Measurements from ENCODE around the gene RALBP1. TPM values are rescaled to one million over a fixed set of nuclear protein-coding genes. Genes with fewer than 3 reads are reported as not detected.
A peak's percentile ranks its signal among the peaks of the same experiment; 100 is the strongest.
"Not testable (repeated sequence)": the region's sequence is repeated elsewhere in the genome, so short reads cannot be mapped to it uniquely, and the experiment has no call there.

RALBP1 gene
- total RNA-seq, 1 donor from 2014 or later, result 44.5 TPM

- no peak overlapping the region for H3K27ac Mint-ChIP-seq
- no peak overlapping the region for H3K4me3 Mint-ChIP-seq
- H3K9me3 Mint-ChIP-seq, result peaks cover 6% of the 10 kb centered on the region
- H3K36me3 Mint-ChIP-seq, result peaks cover 37% of the 10 kb centered on the region
- no peaks in the 10 kb centered on the region for H3K27me3 Mint-ChIP-seq
- H3K4me1 Mint-ChIP-seq (ENCODE audit: unreplicated experiment), result no peaks in the 10 kb centered on the region
- no peak for DNase-seq (ENCODE audit: extremely low spot score, unreplicated experiment)
- no peak for TF ChIP-seq CTCF (conservative IDR thresholded peaks at IDR 0.05)
These were observed 8.2 kb downstream of the RALBP1 start for GRCh38 chr18:9483526-9483925.

DNA sequence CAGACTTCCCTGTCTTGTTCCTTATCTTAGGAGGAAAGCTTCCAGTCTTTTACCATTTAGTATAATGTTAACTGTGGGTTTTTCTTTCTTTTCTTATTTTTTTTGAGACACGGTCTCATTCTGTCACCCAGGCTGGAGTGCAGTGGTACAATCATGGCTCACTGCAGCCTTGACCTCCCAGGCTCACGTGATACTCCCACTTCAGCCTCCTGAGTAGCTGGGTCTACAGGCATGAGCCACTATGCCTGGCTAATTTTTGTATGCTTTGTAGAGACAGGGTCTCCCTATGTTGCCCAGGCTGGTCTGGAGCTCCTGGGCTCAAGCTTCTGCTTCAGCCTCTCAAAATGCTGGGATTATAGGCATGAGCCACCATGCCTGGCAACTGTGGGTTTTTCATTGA lies 9.5 kb downstream of the RALBP1 start:
- H3K27ac Mint-ChIP-seq; H3K27me3 Mint-ChIP-seq; H3K4me3 Mint-ChIP-seq; H3K4me1 Mint-ChIP-seq (ENCODE audit: unreplicated experiment); H3K9me3 Mint-ChIP-seq; DNase-seq (ENCODE audit: extremely low spot score, unreplicated experiment): not testable (repeated sequence)
- peaks cover 30% of the 10 kb centered on the region for H3K36me3 Mint-ChIP-seq

- no peak for DNase-seq (ENCODE audit: extremely low spot score, unreplicated experiment)
- Mint-ChIP-seq H3K4me1 (ENCODE audit: unreplicated experiment) (peaks cover 2% of the 10 kb centered on the region), H3K36me3 (peaks cover 24% of the 10 kb centered on the region), H3K9me3 (peaks cover 9% of the 10 kb centered on the region), H3K27me3 (no peaks in the 10 kb centered on the region), H3K27ac (no peak overlapping the region), H3K4me3 (no peak overlapping the region)
- no peak for TF ChIP-seq CTCF (conservative IDR thresholded peaks at IDR 0.05)
These were observed 13.2 kb downstream of the RALBP1 start for GRCh38 chr18:9488538-9488937.

- H3K9me3 Mint-ChIP-seq, result peaks cover 12% of the 10 kb centered on the region
- no peak overlapping the region for H3K4me3 Mint-ChIP-seq
- peaks cover 25% of the 10 kb centered on the region for H3K4me1 Mint-ChIP-seq (ENCODE audit: unreplicated experiment)
- TF ChIP-seq CTCF (conservative IDR thresholded peaks at IDR 0.05), result no peak
- H3K27ac Mint-ChIP-seq, result peak overlapping the region; percentile 79
- H3K36me3 Mint-ChIP-seq, result peaks cover 23% of the 10 kb centered on the region
- no peaks in the 10 kb centered on the region for H3K27me3 Mint-ChIP-seq
- no peak for DNase-seq (ENCODE audit: extremely low spot score, unreplicated experiment)
These were observed 19.5 kb downstream of the RALBP1 start for GRCh38 chr18:9494778-9495331.

GRCh38 chr18:9495465-9495864 lies 20.2 kb downstream of the RALBP1 start:
- Mint-ChIP-seq H3K36me3 (peaks cover 27% of the 10 kb centered on the region), H3K9me3 (peaks cover 12% of the 10 kb centered on the region), H3K27ac (peak overlapping the region; percentile 79), H3K4me1 (ENCODE audit: unreplicated experiment) (peaks cover 25% of the 10 kb centered on the region), H3K27me3 (no peaks in the 10 kb centered on the region), H3K4me3 (peak overlapping the region; percentile 21)
- DNase-seq (ENCODE audit: extremely low spot score, unreplicated experiment), result no peak
- TF ChIP-seq CTCF (conservative IDR thresholded peaks at IDR 0.05), result no peak

GRCh38 chr18:9495916-9496705 lies 20.8 kb downstream of the RALBP1 start:
- TF ChIP-seq CTCF (conservative IDR thresholded peaks at IDR 0.05), result no peak
- peak overlapping the region; percentile 79 for H3K27ac Mint-ChIP-seq
- H3K9me3 Mint-ChIP-seq, result peaks cover 12% of the 10 kb centered on the region

More at GRCh38 chr18:9495916-9496705, 20.8 kb downstream of the RALBP1 start:
- Mint-ChIP-seq H3K27me3 (no peaks in the 10 kb centered on the region), H3K4me3 (no peak overlapping the region), H3K36me3 (peaks cover 29% of the 10 kb centered on the region), H3K4me1 (ENCODE audit: unreplicated experiment) (peaks cover 25% of the 10 kb centered on the region)
- no peak for DNase-seq (ENCODE audit: extremely low spot score, unreplicated experiment)
